ENCODE results near the gene LRCOL1.
A peak's percentile ranks its signal among the peaks of the same experiment; 100 is the strongest.

The LRCOL1 gene

DNA sequence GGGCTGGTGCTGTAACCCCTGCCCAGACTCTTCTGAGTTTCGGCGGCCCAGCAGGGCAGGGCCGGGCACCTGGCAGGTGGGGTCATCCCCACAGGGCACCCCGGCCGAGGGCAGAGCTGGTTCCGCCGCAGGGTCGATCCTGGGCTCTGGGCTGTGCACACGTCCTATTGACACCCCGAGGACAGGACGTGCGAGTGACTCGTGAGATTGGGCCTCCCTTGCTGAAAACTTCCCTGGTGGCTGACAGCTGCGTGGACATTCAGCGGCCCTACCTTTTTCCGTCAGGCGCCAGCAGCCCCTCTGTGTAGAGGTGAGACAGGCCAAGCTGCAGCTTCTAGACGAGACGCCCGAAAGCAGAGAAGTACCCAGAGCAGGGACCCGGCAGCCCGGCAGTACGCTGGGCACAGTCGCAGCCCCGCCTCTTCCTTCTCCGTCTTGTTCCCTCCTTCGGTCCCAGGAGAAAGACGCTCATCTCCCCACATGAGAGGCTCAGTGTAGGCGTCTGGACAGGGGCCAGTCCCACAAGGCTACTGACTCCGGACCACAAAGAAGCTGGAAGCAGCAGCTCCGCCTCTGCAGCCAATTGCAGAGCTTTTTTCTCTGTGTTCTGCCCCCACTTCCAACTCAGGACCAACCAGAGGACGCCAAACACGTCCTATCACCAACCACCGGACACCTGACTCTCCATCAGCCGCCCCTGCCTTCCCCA lies at the start of gene LRCOL1:
TSS of gene LRCOL1 (minus strand) at position 532 of the 709 bp plus-strand sequence. CDS start 4,331 bp downstream, outside the sequence.
- DNase-seq = no peak

- no peak for DNase-seq
Measured at GRCh38 chr12:132660052-132660451, 49.7 kb upstream of the LRCOL1 start.

- no peak for DNase-seq
Measured at GRCh38 chr12:132659146-132659545, 48.8 kb upstream of the LRCOL1 start.

- peak in 1 of 2 donors; percentile 92 for DNase-seq
Measured at GRCh38 chr12:132658149-132658894, 47.9 kb upstream of the LRCOL1 start.

GRCh38 chr12:132657004-132657727 lies 46.8 kb upstream of the LRCOL1 start:
- no peak for DNase-seq

DNA sequence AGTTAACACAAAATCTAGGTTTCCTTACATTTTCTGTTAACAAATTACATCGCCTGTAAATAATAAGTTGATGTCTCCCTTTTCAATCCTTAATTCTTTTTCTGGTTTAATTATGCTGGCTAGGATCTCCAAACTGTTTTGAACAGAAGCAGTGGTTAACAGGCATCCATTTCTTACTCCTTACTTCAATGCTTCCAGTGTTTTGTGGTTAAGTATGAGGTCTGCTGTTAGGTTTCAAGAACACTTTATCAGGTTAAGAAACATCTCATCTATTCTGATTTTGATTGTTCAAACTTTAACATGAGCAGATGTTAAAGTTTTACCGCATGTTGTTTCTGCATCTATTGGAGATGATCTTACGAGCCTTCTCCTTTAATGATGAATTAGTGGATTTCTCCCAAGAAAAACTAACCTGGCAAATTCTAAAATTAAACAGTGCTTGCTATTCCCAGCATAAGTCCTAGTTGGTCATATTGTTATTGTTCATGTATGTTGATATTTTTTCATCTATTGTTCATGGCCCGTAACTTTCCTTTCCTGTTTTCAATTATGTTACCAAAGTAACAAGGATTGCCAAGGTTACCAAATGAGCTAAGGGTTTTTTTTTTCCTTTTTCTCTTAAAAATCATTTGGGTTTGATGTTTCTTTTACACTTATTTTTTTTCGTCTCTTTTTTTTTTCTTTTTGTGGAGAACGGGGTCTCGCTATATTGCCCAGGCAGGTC lies 43.3 kb upstream of the LRCOL1 start:
- DNase-seq = no peak

DNA sequence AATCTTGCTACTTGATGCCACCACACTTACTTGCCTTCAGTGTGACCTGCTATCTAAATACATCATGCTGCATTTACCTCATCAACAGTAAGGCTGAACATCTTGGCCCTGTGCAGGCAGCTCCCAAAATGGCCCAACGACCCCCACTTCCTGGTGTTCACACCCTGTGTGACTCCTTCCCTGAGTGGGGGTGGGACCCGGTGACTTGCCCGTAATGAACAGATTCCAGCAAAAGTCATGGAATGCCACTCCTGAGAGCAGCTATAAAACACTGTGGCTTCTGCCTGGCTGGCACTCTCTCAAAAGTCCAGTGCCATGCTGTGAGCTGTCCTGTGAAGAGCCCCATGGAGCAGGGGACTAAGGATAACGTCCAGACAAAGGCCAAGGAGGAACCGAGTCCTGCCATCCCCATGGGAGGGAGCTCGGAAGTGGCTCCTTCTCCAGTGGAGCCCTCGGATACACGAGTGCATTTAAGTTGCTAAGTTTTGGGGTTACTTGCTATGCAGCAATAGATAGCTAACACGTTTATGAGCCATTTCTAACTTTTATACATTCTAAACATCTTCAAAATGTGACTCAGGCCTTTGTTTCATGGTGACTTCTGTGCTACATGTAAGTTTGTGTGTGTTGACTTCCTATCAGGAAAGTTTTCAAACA lies 41.2 kb upstream of the LRCOL1 start:
- no peak for DNase-seq

DNA sequence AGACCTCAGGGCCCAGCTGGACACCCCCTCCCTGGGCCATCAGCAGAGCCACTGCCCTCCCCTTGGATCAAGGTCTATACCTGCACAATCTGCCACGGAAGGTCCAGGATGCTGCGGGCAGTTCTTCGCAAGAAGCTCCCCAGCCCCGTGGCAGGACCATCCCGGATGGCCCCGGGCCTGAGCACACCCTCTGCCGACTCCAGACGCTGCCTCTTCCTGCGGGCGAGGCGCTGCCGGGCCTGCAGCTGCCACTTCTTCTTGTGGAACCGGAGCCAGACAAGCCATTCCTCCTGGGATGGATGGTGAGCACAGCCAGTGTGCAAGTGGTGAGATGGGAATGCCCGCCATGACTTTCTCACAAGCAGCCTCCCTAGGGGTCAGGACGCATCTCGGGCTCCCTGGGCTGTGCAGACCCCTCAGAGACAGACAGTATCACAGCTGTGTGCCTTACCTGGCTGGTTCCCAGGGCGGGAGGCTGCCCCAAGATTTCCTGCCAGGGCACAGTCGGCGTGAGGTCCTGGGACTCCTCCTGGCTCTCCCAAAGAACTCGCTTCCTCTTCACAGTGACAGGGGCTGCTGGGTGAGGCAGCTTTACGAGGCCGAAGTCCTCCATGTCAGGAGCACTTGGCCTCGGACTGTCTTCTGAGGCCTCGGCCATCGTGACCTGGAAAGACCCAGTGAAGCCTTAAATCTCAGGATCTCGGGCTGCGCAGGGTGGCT lies 39.0 kb upstream of the LRCOL1 start:
- no peak for DNase-seq

DNA sequence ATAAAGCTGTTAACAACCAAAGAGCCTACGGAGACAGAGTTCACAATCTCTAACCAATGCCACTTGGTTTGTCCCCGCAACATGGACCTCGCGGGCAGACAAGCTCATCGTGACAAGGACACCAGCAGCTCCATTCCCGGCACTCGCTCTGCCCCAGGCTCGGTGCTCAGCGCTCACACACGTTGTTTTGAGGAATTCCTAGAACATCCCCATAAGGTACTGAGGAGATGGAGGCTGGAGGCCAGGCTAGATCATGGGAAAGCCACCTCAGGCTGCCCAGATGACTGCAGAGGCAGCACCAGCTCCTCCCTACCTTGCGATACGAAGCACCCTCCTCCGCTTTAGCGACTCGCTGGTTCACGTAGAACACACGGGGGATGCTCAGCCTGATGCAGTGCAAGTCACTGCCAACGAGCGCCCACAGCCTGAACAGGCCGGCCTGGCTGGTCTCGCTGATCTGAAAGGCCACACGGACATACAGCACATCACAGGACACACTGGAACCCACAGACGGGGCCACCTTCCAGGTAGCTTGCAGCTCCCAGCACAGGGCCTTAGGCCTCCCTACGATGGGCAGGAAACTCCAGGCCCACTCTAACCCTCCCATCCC lies 38.3 kb upstream of the LRCOL1 start:
- DNase-seq = no peak

- DNase-seq = no peak
Measured at GRCh38 chr12:132647858-132648257, 37.5 kb upstream of the LRCOL1 start.

DNA sequence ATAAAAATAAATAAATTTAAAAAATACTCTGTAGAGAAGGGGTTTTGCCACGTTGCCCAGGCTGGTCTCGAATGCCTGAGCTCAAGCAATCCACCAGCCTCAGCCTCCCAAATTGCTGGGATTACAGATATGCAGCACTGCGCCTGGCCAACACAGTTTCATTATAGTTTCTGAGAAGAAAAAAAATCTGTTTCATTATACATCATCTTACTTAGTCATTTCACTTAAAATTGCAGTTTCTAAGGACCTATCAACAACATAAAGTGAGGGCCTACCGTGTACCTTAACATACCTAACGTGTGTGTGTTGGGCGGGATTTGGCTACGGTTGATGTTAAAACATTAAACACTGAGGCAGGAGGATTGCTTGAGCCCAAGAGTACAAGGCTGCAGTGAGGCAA lies 36.5 kb upstream of the LRCOL1 start:
- DNase-seq = no peak

DNA sequence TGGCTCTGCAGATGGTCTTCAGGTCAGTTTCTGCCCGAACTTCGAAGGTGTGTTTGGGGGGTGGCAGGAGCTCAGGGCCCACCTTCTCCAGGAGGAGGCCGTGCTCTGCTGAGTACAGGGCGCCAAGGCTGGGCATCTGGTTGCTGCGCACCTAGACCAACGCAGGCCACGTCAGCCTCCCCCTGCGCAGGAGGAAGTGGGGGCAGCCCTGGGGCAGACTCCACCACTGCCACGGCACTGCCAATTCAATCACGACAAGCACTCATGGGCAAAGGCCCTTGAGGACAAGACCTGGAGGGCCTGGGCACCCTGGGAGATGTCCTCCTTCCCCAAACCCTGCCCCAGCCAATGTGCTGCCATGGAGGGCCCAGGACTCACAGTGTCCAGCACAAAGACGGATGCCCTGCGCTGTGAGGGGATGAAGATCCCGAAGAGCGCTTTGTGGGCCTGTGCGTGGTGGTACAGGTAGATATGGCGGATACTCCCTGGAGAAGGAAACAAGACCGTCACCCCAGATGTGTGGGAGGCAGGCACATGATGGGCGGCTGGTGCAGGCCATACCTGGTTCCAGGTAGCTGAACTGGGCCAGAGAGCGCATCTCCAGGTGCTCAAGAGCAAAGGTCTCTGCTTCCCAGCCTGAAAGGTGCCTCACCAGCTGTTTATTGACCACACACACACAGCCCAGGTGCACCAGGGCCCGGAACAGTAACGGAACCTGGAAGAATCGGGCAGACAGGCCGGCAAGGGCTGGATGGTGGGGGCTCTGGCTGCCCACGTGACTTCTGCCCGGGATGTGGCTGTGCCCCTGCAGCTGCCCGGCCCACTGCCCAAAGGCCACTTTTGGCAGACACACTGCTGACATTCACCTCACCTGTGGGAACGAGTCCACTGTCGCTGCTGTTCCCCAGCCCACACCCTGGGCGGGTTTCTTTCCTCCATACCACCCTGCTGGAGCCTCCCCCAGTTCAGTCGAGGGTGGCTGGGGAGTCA lies 32.8 kb upstream of the LRCOL1 start:
- DNase-seq = no peak

- DNase-seq = no peak
Measured at GRCh38 chr12:132641811-132642650, 31.6 kb upstream of the LRCOL1 start.

GRCh38 chr12:132640936-132641335 lies 30.6 kb upstream of the LRCOL1 start:
- DNase-seq = no peak

DNA sequence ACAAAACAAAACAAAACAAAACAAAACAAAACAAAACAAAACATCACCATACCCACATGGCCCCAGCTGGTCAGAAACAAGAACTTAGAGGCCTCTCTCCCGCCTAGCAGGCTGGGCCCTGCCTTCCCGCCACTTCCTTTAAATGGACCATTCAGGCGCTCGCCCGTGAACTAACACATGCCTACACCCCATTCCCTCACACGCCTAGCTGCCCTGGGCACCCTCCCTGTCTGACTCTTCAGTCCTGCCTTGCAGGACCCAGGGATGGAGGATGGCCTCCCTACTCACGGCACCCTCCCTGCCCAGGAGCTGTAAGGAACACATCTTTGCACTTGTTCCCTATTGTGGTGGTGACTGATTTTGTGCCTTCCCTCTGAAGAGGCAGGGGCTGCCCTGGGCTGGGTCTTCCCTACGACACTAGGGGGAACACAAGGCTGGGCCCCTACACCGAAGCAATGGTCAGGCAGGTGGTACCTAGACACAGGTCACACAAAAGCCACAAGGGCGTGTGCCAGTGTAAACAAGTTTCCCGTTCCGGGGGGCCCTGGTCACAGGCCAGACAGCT lies 29.7 kb upstream of the LRCOL1 start:
- no peak for DNase-seq

- DNase-seq = no peak
Measured at GRCh38 chr12:132638541-132639408, 28.4 kb upstream of the LRCOL1 start.

DNA sequence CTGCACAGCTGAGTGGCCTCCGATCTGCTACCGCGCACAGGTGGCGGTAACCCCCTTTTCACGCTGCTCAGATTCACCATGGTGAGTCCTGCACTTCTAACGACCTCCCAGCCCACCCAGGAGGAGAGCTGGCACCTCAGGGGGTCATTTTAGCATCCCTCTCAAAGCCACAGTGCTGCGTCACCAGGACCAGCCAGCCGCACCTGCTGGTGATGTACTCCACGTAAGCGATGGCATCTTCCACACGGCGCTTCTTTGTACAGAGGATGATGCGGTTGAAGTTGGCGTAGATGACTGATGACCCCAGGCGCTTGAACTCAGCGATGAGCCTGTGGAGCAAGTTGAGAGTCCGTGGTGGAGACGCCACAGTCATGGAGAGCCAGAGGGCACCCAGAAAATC lies 27.4 kb upstream of the LRCOL1 start:
- DNase-seq = no peak

Data from bone marrow (tissue), 2 donors.